Liver (tissue), 3 donors: Measurements from ENCODE around the gene HOXA3.

Source experiments
- EGR1 ChIP-seq, 2 donors: IDR thresholded peaks; 2 replicates each; pipeline ENCODE4 v1.6.1; 2016 to 2018; ENCODE audit warnings: antibody characterized with exemption in 2 of 2, low read depth in 2 of 2
- GABPA ChIP-seq, 2 donors: IDR thresholded peaks in 1 of 2; conservative IDR thresholded peaks in 1 of 2; 2 replicates each; pipeline ENCODE4 v1.6.1; 2016; ENCODE audit warnings: antibody characterized with exemption in 2 of 2, mild to moderate bottlenecking in 1 of 2, moderate library complexity in 1 of 2
- JUND ChIP-seq, 2 donors: IDR thresholded peaks; 2 replicates each; pipeline ENCODE4 v1.6.1; 2016; ENCODE audit warnings: antibody characterized with exemption in 2 of 2
- RAD21 ChIP-seq, 2 donors: IDR thresholded peaks; 2 replicates each; pipeline ENCODE4 v1.6.1; 2016; ENCODE audit warnings: antibody characterized with exemption in 2 of 2, mild to moderate bottlenecking in 2 of 2
- SP1 ChIP-seq: IDR thresholded peaks from 2 replicates; pipeline ENCODE4 v1.6.1; 2018; ENCODE audit warnings: antibody characterized with exemption, mild to moderate bottlenecking
- TAF1 ChIP-seq: conservative IDR thresholded peaks from 2 replicates; pipeline ENCODE4 v1.6.1; 2016; ENCODE audit warnings: antibody characterized with exemption, mild to moderate bottlenecking
- YY1 ChIP-seq: IDR thresholded peaks from 2 replicates; pipeline ENCODE4 v1.6.1; 2016; ENCODE audit warnings: antibody characterized with exemption, mild to moderate bottlenecking
- TF ChIP-seq, protein P1 (sequence below): fragments of 150-350 bp; IDR thresholded peaks from 2 replicates; pipeline ENCODE4 v1.5.1; 2017; ENCODE audit warnings: improper control_type of control experiment, low read depth, low read length; ENCODE audit not compliant: missing input control
- TF ChIP-seq, protein P2 (sequence below): IDR thresholded peaks from 2 replicates; pipeline ENCODE4 v1.6.1; 2016; ENCODE audit warnings: antibody characterized with exemption
- TF ChIP-seq, protein P3 (sequence below): IDR thresholded peaks from 2 replicates; pipeline ENCODE4 v1.6.1; 2016; ENCODE audit warnings: antibody characterized with exemption, mild to moderate bottlenecking
- TF ChIP-seq, protein P4 (sequence below): IDR thresholded peaks from 2 replicates; pipeline ENCODE4 v1.6.1; 2016; ENCODE audit warnings: antibody characterized with exemption
- donor health status: healthy.
- donor health status: healthy.

DNA sequence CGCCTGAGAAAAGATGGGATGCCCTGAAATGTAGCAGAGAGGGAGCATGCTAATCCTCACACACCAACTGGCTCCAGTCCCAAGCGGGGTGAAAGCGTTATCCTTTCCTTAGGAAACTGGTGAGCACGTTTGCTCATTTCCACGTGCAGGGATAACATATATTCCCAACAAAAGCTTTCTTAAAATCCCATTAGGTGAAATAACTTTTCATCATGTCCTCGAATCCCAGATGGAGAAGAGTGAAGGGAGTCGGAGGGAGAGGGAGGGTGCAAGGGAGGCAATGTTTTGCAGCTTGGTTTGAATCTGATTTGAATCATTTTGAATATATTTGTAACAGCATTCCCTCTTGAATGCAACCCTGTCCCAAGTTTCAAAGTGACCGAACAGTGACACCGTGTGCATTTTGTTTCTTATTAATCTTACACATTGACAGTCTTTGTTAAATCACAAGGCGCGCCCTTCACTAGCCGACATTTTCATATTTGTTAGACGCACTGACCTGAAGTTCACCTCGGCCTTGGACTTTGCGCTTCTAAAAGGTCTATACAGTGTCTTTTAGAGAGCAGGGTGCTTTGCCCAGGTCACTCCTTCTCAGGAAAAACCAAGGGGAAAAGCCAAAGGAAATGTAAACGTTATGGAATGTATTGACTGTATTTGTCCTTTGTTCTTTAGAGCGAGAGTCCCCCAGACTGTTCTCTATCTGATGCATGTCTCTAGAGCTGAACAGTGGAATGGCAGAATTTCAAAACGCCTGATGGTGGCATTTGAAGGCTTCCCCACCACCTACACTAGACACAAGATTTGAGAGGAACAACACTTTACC, 18.8 kb downstream of the HOXA3 start:
- TF ChIP-seq, protein P1, sequence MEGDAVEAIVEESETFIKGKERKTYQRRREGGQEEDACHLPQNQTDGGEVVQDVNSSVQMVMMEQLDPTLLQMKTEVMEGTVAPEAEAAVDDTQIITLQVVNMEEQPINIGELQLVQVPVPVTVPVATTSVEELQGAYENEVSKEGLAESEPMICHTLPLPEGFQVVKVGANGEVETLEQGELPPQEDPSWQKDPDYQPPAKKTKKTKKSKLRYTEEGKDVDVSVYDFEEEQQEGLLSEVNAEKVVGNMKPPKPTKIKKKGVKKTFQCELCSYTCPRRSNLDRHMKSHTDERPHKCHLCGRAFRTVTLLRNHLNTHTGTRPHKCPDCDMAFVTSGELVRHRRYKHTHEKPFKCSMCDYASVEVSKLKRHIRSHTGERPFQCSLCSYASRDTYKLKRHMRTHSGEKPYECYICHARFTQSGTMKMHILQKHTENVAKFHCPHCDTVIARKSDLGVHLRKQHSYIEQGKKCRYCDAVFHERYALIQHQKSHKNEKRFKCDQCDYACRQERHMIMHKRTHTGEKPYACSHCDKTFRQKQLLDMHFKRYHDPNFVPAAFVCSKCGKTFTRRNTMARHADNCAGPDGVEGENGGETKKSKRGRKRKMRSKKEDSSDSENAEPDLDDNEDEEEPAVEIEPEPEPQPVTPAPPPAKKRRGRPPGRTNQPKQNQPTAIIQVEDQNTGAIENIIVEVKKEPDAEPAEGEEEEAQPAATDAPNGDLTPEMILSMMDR, result no peak
- TF ChIP-seq, protein P2, sequence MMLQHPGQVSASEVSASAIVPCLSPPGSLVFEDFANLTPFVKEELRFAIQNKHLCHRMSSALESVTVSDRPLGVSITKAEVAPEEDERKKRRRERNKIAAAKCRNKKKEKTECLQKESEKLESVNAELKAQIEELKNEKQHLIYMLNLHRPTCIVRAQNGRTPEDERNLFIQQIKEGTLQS, result no peak
- TF ChIP-seq TAF1 (no peak), YY1 (no peak), RAD21 (IDR thresholded peaks at IDR 0.05) (no peak), JUND (IDR thresholded peaks at IDR 0.05) (no peak), SP1 (no peak), GABPA (IDR thresholded peaks at IDR 0.05 in 1 of 2, conservative IDR thresholded peaks at IDR 0.05 in 1 of 2) (no peak), EGR1 (IDR thresholded peaks at IDR 0.05; ENCODE audit: low read depth in 2 of 2) (no peak)
- TF ChIP-seq, protein P3, sequence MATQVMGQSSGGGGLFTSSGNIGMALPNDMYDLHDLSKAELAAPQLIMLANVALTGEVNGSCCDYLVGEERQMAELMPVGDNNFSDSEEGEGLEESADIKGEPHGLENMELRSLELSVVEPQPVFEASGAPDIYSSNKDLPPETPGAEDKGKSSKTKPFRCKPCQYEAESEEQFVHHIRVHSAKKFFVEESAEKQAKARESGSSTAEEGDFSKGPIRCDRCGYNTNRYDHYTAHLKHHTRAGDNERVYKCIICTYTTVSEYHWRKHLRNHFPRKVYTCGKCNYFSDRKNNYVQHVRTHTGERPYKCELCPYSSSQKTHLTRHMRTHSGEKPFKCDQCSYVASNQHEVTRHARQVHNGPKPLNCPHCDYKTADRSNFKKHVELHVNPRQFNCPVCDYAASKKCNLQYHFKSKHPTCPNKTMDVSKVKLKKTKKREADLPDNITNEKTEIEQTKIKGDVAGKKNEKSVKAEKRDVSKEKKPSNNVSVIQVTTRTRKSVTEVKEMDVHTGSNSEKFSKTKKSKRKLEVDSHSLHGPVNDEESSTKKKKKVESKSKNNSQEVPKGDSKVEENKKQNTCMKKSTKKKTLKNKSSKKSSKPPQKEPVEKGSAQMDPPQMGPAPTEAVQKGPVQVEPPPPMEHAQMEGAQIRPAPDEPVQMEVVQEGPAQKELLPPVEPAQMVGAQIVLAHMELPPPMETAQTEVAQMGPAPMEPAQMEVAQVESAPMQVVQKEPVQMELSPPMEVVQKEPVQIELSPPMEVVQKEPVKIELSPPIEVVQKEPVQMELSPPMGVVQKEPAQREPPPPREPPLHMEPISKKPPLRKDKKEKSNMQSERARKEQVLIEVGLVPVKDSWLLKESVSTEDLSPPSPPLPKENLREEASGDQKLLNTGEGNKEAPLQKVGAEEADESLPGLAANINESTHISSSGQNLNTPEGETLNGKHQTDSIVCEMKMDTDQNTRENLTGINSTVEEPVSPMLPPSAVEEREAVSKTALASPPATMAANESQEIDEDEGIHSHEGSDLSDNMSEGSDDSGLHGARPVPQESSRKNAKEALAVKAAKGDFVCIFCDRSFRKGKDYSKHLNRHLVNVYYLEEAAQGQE, result no peak
- TF ChIP-seq, protein P4, sequence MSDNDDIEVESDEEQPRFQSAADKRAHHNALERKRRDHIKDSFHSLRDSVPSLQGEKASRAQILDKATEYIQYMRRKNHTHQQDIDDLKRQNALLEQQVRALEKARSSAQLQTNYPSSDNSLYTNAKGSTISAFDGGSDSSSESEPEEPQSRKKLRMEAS, result no peak
